Measurements from ENCODE around the gene WDR38.

- no peak for TF ChIP-seq POLR2A (IDR thresholded peaks at IDR 0.05; ENCODE audit: low read length)
- no peak for TF ChIP-seq GATA1 (IDR thresholded peaks at IDR 0.05; ENCODE audit: low read depth, low read length)
These were observed 1.6 kb downstream of the WDR38 start for GRCh38 chr9:124854822-124855221.

All from erythroblast (primary cell).